Measurements from ENCODE around the gene TENM4.

DNA sequence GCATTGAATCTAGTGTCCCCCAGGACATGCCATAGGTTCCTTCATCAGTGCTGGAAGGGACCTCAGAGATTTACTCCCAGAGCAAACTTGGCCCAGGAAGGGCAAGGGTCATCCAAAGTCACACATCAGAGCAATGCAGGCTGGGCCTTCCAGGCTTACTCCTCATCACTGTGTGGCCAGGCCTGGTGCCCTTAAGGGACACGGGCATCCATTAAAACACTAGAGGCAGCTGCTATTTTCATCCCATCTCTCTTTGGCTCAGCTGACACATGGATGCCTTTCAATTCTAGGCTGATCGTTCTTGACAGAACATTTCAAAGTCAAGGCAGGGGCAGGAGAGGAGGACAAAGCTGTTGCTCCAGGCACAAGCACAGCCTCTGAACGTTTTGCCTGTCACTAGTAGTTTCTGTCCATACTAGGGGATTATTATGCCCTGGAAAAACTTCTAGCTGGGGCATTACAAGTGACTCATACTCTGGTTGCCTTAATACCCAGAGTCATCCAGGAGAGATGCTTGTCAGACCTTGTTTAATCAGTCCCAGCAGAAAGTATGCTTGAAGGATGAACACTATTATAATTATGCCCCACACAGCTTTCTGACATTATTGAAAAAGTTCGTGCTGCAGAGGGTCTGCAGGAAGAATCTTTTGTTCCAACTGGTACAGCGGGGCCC is 240.3 kb downstream of the TENM4 start:
- TF ChIP-seq TCF4 (CRISPR knock-in tag; IDR thresholded peaks at IDR 0.05; ENCODE audit: borderline replicate concordance) = no peak
- TF ChIP-seq SNAI2 (CRISPR knock-in tag; IDR thresholded peaks at IDR 0.05) = no peak
